HG02884 (cell line): ENCODE measurements around the gene SPTY2D1.

Experiments
- ATAC-seq: cut with Tn5 transposase; IDR thresholded peaks from one replicate; pipeline ENCODE4 v1.9.1; 2021; ENCODE audit warnings: mild to moderate bottlenecking, moderate library complexity; ENCODE audit not compliant: unreplicated experiment

Gene SPTY2D1

GRCh38 chr11:18566406-18566805 is 67.7 kb downstream of the SPTY2D1 start:
- ATAC-seq = no peak

GRCh38 chr11:18564149-18564548 is 70.0 kb downstream of the SPTY2D1 start:
- ATAC-seq = no peak

GRCh38 chr11:18563090-18563730 is 70.9 kb downstream of the SPTY2D1 start:
- ATAC-seq = no peak
